Globus pallidus (tissue), 1 donor: Measurements from ENCODE around the gene RBM47.
"Not testable (repeated sequence)": the region's sequence is repeated elsewhere in the genome, so short reads cannot be mapped to it uniquely, and the experiment has no call there.

Experiments used
- DNase-seq: peaks from one replicate; pipeline ENCODE4 v3.0.0-alpha.2; 2015; ENCODE audit warnings: low spot score

The RBM47 gene

DNA sequence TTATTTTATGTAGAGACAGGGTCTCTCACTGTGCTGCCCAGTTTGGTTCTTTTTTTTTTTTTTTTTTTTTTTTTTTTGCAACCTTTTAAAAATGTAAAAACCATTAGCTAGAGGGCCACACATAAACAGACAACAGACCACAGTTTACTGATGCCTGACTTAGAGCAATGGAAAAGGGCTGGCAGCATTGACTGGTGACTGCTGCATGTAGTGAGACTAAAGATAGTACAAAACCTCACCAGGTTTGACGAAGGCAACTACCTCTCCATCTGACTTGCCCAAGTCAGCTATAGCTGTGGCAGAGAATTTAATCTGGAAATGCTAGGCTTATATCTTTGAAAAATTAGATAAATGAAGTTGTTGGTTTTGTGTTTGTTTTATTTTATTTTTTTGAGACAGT, 102.9 kb downstream of the RBM47 start:
- no peak for DNase-seq

DNA sequence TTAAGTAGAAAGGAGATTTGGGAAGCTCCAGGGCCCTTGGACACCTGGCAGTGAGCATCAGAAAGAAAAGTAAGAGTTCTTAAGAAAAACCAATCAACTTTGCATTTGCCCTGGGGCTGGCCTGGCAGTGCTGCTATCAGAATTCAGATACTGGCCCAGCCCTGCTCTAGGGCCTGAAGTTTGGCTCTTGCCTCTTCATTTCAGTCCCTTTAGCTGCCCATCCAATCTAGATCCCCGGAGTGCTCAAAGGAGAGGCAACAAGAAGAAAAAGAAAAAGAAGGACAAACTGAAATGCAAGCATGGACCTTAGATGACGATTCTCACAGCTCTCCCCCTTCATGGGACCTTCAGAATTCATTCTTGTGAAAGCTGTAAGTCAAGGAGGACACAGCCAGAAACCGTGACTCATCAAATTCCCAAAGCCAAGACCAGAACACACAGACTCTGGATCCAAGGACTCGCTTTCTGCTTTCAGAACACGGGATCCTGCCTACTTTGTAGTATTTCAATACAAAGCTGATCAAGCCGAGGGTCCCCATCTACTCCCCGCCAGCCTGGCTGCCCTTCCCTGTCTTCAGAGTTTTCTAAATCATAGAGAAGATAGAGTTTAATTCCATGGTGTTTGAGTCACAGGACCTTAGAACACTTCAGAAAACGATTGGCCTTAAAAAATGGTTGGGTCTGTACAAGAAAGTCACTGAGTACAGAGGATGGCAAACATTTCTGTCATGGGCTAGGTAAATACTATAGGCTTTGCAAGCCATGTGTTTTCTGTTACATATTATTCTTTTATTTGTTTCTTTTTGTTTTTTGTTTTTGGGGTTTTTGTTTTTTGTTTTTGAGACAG, 103.7 kb downstream of the RBM47 start:
- DNase-seq, result no peak

DNA sequence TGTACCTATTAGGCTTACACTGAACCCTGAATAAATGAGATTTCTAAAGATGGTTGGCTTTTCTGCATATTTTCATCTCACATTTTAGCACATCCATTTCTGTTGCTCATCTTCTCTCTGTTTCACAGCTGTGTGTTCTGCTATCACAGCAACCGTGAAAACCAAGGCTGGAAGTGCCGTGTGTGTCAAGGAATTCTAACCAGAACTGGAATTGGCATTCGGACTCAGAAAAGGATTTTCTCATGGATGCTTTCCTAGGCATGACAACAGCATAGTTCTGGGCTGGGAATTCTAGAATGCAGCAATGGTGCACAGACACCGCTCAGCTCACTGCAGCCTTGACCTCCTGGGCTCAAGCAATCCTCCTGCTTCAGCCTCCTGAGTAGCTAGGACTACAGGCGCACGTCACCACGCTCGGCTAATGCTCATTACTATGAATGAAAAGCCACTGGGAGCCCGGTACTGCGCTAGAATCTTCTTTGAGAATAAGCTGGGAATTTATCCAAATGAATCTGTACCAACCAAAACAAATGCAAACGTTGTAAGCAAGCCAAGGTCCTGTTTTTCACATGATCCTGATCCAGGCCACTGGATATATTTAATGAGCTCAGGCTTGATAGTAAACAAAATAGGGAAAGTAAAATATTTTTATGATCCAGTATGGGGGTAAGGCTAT, 105.2 kb downstream of the RBM47 start:
- DNase-seq, result no peak

DNA sequence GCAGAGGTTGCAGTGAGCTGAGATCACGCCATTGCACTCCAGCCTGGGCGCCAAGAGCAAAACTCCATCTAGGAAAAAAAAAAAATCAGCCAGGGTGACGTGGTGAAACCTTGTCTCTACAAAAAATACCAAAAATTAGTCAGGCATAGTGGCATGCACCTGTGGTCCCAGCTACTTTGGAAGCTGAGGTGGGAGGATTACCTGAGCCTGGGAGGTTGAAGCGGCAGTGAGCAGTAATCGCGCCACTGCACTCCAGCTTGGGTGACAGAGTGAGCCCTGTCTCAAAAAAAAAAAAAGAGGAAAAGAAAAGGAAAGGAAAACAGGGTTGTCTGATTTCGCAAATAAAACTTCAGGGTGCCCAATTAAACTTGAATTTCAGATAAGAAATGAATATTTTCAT, 106.1 kb downstream of the RBM47 start:
- DNase-seq, result no peak

DNA sequence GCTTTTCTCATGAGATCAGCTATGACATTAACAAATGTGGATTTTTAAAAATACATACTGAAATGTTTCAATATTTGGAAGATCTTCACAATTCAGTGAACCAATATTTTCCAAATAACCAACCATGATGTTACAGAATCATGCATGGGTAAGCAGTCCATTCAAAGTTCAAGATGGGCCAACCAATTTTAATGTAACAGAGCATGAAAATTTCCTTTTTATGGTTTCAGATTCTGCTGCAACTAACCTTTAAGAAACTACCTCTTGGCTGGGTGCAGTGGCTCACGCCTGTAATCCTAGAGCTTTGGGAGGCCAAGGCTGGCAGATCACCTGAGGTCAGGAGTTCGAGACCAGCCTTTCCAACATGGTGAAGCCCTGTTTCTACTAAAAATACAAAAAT, 107.7 kb downstream of the RBM47 start:
- DNase-seq, result no peak

DNA sequence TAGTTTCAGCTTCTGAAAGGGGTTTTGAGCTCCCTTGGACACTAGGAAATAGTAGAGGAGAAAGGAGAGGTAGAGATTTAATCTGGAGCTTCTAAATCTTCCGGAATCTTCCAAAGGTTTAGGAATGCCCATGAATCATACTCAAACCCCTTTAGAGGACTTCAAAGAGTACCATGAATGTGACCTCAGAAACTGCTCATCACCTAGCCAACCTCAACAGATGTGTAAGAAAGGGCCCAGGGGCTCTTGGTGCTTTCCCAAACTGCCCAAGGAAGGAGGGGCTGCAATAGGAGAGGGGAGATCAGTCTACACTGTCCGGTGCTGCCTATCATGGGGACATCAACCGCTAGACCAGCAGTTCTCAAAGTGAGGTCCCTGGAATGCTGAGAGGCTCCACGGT, 109.1 kb downstream of the RBM47 start:
- no peak for DNase-seq

DNA sequence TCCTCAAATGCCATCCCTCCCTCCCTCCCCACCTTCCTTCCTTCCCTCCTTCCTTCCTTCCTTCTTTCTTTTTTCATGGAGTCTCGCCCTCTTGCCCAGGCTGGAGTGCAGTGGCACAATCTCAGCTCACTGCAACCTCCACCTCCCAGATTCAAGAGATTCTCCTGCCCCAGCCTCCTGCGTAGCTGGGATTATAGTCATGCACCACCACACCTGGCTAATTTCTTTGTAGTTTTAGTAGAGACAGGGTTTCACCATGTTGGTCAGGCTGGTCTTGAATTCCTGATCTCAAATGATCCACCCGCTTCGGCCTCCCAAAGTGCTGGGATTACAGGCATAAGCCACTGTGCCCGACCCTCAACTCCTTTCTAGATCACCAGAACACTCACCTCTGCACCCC, 112.6 kb downstream of the RBM47 start:
- DNase-seq, result not testable (repeated sequence)

DNA sequence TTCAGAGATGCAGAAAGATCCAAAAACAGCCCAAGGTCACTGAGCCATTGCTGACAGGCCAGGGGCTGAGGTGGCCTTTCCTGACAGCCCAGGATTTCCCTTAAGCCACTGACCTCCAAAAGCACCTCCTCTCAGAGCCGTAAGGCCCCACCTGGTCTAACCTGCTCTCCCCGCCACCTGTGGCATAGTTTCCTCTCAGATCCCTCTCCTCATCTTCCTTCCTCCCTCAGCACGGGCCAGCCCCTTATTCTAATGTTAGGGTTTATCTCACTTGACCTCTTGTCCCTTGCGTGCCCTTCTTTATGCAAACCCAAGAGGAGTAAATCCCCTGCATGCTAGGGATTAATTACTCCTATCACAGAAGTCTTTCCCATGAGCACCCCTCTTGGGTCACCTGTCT, 113.0 kb downstream of the RBM47 start:
- DNase-seq, result no peak

DNA sequence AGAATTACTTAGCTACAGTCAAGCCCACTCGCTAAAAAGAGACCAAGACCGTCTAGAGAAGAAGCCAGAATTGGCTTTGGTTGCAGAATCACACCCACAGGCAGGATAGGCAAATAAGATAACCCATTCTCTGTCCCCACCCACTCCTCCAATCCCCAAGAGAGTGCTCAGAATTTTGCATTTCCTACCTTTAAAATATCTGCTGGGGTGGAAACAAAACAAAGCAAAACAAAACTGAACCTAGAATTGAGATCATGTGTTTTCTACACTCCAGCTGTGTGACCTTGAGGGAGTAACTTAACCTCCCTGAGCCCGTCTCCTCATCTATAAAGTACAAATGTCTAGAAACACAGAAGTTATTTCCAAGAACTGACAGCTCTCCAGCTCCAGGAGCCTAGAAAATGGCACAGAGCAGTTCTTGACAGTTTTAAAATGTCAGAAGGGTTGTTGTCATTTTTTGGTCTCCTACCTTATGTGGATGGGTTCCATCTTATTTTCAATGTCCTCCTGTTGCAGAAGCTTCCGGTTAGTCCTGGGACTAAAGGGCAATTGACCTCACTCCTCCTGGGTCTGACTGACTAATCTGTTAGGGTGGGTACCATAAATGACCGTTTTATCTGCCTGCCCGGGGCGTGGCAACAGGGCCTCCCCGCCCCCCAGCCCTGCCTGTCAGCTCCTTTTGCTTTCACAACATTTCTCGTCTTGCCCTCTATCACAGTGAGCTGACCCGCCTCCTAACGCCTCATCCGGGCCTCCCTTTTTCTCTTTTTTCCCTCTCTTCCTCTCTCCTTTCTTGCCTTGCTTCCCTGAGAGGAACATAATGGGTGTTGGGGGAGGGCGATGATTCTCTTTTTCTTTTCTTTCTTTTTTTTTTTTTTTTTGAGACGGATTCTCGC, 114.0 kb downstream of the RBM47 start:
- DNase-seq, result no peak

DNA sequence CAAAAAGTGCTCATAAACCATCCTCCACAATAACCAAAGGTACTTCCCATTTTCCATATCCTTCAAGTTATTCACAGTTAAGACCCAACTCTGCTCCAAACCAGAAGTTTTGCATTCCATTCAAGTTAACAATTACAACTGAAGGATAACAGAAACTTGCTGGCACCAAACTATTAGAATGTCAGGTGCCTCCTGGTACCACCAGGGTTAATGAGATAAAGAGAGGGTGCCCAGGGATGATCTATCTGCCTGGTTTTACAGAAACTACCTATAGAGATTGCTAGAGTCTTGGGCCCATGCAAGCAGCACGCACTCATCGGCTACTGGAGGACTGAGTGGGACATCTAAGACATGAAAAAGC, 114.6 kb downstream of the RBM47 start:
- no peak for DNase-seq

DNA sequence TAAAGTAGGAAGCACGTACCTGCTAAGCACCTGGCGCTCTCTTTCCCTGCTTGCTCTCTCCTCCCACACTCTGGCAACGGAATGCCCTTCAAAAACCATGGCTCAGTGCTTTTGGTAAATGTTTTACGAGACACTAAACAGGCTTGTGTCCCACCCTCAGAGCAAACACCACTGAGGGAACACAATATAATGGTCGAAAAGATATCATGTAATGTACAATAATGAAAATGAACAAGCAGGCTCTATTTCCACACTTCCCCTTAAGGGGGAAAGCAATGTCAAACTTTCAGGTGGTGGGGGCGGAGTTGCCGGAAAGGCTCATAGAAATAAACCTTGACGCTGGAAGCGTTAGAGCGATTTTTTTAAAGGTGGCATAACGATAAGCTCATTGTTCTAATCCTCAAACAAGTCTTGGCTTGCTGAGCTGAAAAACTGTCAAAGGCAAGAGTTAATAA, 115.1 kb downstream of the RBM47 start:
- no peak for DNase-seq

DNA sequence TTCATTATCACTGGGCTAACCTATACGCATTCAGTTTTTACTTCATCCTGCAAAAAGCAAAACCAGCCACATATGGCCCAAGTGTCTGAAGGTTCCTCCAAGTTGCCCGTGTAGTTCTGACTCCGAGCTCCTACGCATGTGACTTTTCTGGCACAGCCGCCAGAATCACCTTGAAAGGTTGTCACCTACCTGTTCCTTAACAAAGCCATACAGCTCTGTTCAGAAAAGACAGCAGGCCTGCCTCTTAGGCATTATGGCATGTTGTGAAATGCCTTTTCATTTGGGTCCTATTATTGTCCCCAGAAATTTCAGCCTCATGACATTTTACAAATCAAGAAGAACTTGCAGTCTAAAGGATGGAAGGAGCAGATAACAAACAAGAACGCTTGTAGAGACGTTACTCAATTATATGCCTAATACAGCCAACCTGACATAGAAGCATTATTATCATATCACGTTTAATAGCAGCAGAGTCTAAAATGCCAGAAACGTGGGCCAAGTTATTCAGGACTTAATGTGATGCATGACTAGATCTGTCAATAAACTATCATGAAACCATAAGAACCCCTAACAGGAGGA, 118.5 kb downstream of the RBM47 start:
- DNase-seq, result no peak

DNA sequence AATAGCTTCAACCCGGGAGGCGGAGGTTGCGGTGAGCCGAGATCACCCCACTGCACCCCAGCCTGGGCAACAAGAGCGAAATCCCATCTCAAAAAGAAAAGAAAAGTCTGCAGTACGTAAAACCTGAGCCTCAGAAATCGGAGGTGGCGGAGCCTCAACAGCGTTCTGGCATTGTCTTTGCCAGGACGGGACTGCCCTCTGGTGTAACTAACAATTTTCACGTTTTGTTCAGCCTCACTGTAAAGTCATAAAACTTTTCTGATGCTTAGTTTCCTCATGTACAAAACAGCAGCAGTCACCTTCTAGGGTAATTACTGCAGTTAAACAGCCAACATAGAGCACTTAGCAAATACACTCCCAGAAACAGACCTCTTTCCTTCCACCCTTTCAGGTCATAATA, 121.7 kb downstream of the RBM47 start:
- no peak for DNase-seq

DNA sequence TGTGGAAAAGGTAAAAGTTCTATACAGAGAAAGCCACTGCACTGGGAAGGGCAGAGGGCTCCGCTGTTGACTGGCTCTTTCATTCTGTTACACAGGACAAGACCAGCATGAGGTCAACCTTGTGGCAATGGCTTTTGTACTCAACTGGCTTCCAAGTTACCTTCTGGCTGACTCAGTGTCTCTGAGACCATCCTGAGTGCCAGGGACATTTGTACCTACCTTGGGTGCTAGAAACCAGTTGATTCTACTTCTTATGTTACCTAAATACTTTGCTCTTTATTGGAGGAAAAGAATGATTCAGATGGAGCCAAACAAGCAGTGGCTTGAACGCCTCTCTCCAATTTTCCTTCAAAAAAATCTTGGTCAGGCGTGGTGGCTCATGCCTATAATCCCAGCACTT, 123.2 kb downstream of the RBM47 start:
- DNase-seq, result no peak

DNA sequence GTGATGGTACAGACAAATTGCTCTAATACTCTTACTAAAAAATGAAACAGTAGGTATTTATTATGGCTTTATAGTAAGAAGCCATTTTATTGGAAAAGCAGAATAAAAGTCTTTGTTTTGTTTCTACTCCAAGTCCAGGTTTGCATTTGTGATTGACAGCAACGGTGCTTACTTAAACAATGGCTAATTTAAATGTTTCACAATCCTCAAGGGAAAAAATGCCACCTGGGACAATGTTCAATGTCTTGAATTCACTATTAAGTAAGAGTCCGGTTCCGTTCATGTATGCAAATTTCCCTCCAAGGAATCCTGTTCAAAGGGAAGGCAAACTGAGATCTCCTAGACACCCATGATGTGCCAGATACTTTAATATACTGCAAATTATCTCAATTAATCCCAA, 123.6 kb downstream of the RBM47 start:
- no peak for DNase-seq

DNA sequence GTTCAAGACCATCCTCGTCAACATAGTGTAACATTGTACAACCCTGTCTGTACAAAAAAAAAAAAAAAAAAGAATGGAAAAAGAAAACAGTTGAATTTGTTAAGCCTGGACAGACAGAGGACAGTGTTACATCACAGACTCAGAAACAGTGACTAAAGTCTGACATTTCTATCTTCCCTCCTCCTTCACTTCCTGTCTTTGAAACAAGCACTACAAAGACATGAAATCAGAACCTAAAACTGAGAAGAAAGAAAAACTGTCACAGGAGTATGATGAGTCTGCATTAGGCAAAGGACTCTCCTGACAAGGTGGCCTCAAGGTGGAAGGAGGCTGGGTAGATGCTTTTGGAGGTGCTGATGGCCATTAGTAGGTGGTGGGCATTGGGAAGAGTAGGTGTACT, 126.7 kb downstream of the RBM47 start:
- no peak for DNase-seq

DNA sequence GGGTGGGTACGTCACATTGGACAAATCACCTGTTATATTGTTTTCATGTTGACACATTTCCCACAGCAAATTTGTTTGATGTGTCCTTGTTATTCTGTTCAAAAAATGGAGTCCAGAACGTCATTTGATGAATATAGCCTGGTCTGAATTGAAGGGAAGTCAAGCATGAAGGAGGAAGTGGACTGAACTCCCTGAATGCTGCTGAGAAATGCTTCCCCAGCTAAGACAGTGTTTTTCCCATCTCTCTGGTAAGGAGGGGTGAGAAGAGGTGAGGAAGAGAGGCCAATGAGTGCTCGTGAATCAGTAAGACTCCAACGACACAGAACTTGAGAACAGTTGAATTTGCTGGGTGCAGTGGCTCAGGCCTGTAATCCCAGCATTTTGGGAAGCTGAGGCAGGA, 127.4 kb downstream of the RBM47 start:
- no peak for DNase-seq

DNA sequence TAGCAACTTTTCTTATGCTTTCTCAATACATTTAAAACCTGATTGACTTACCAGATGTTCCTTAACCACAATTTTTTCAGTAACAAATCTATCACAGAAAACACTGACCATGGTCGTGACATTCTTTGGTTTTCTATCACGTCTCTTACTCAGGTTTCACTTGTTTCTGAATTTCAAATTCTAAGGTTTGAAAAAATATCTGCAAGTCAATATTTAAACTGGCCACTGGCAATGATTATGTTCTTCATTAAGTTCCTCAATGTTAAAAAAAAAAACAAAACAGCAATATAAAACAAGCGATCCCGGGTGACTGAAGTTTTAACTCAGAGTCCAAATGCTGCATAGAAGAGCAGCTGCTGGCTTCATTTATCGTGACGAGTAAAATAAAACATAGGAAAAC, 128.9 kb downstream of the RBM47 start:
- no peak for DNase-seq

DNA sequence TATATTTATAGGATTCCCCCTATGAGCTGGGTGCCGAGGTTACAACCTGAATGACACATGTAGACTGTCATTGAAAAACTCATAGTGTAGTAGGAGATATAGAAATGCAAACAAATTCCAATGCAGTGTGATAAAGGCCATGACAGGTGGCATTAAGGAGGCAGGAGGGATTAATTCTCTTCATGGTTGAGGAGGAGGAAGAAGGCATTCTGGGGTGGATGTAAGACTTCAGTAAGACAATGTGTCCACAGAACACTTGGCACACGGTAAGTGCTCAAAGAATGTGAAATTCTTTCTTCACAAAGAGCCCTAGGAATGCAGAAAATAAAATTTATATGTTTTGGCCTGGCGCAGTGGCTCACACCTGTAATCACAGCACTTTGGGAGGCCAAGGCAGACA, 136.5 kb downstream of the RBM47 start:
- no peak for DNase-seq

DNA sequence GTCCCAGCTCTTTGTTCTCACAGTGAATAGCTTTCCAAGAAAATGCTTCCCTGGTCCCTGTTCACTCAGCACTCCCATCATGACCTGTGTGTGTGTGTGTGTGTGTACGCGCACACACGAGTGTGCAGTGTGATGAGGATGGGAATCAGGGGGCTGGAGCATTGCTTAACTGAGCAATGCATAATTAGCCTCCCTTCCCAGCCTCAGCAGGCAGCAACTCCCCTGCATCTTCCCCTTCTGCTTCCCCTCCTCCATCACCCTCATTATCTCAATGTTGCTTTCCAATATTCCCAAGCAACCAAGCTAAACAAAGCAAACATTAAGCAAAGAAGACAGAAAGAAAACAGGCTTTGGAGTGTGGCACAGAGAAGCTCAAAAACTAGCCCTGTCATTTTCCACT, 137.0 kb downstream of the RBM47 start:
- no peak for DNase-seq

DNA sequence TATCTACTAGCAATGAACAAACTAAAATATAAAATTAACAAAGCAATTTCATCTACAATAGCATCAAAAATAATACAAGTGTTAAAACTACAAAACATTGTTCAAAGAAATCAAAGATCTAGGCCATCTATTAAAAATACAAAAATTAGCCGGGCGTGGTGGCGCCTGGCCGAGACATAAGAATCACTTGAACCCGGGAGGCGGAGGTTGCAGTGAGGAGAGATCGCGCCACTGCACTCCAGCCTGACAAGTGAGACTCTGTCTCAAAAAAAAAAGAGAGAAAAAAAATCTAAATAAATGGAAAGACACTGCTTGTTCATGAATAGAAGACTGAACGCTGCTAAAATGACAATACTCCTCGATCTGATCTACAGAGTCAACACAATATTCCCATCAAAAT, 139.2 kb downstream of the RBM47 start:
- DNase-seq, result no peak

DNA sequence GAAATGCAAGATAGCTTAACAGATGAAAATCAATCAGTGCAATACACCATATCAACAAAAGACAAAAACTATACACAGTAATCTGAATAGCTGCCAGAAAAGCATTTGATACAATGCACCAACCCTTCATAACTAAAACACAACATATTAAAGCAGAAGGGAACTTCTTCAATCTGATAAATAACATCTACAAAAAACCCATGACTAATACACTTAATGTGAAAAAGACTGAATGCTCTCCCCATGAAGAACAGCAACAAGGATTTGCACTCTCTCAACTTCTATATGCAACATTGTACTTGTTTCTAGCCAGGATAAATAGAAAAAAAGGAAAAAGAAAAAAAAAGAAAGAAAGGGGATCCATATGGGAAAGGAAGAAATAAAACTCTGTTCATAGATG, 139.7 kb downstream of the RBM47 start:
- no peak for DNase-seq
